ENCODE measurements around the gene TGFBR3.

TGFBR3 gene

GRCh38 chr1:91819038-91819788 is 66.7 kb downstream of the TGFBR3 start:
- no peak for DNase-seq

GRCh38 chr1:91818713-91818975 is 67.3 kb downstream of the TGFBR3 start:
- no peak for DNase-seq

GRCh38 chr1:91817211-91817905 is 68.6 kb downstream of the TGFBR3 start:
- no peak for DNase-seq

GRCh38 chr1:91816031-91816430 is 69.9 kb downstream of the TGFBR3 start:
- no peak for DNase-seq

- no peak for DNase-seq
Observed at GRCh38 chr1:91814448-91814847, 71.5 kb downstream of the TGFBR3 start.

- no peak for DNase-seq
Observed at GRCh38 chr1:91813813-91814212, 72.1 kb downstream of the TGFBR3 start.

GRCh38 chr1:91811363-91812025 is 74.5 kb downstream of the TGFBR3 start:
- no peak for DNase-seq

GRCh38 chr1:91809317-91809716 is 76.6 kb downstream of the TGFBR3 start:
- no peak for DNase-seq

- DNase-seq = no peak
Observed at GRCh38 chr1:91807921-91808620, 77.9 kb downstream of the TGFBR3 start.

GRCh38 chr1:91806769-91807700 is 78.9 kb downstream of the TGFBR3 start:
- DNase-seq = no peak

- no peak for DNase-seq
Observed at GRCh38 chr1:91806181-91806768, 79.7 kb downstream of the TGFBR3 start.

- DNase-seq = no peak
Observed at GRCh38 chr1:91805311-91805801, 80.6 kb downstream of the TGFBR3 start.

GRCh38 chr1:91804546-91805023 is 81.4 kb downstream of the TGFBR3 start:
- DNase-seq = peak; percentile 55

- DNase-seq = peak; percentile 69
Observed at GRCh38 chr1:91803847-91804545, 82.0 kb downstream of the TGFBR3 start.

- DNase-seq = no peak
Observed at GRCh38 chr1:91803123-91803522, 82.8 kb downstream of the TGFBR3 start.

GRCh38 chr1:91801496-91802115 is 84.3 kb downstream of the TGFBR3 start:
- no peak for DNase-seq

GRCh38 chr1:91799863-91800262 is 86.1 kb downstream of the TGFBR3 start:
- no peak for DNase-seq

- DNase-seq = no peak
Observed at GRCh38 chr1:91799159-91799558, 86.8 kb downstream of the TGFBR3 start.

GRCh38 chr1:91798740-91799139 is 87.2 kb downstream of the TGFBR3 start:
- no peak for DNase-seq

- no peak for DNase-seq
Observed at GRCh38 chr1:91798241-91798648, 87.7 kb downstream of the TGFBR3 start.

- no peak for DNase-seq
Observed at GRCh38 chr1:91797164-91797563, 88.8 kb downstream of the TGFBR3 start.

All from activated naive CD4-positive, alpha-beta T cell treated with anti-CD3 and anti-CD28 coated beads, Interleukin-2, amount 50 U/mL, for 16 hours (primary cell).